ENCODE measurements around the gene CRMP1. TPM values are rescaled to one million over a fixed set of nuclear protein-coding genes. Genes with fewer than 3 reads are reported as not detected.

The CRMP1 gene
- total RNA-seq, 1 donor from 2014 or later = 1.9 TPM

DNA sequence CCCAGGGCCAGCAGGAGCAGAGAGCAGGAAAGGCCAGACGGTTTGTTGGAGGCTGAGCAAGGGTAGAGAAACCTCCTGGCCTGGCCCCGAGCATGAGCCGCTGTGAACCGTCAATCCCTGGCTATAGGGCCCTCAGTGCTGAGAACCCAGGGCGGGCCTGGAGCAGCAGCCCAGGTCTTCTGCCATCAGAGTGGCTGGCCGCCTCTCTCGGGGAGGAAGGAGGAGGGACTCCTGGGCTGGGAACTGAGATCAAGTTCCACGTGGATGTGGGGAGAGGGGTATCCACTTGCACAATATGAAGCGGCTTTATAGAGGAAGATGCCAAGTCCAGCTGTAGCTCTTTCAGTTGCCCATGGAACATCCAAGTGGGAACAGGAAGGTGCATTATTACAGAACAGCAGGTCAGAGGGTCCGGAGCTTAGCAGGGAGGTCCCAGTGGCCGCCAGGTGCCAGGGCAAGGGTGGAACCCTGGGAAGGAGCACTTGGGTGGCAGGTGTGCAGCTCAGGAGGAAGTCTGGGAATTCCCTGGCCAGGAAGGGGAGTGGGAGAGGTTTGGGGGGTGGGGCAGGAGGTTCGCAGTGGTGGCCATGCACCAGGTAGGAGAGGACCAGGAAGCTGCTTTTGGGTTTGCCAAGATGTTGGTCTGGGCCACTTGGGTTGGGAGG lies 31.7 kb upstream of the CRMP1 start:
- peak in 1 of 2 donors; percentile 53 for DNase-seq (ENCODE audit: low spot score in 2 of 2)
- Histone ChIP-seq H3K9me3 (no peaks in the 10 kb centered on the region), H3K4me1 (no peaks in the 10 kb centered on the region), H3K36me3 (no peaks in the 10 kb centered on the region), H3K27ac (no peak overlapping the region), H3K4me3 (no peak overlapping the region), H3K27me3 (no peaks in the 10 kb centered on the region)
- intact Hi-C loops (cut with DNase I) = no loop called here
- TF ChIP-seq, protein P1, sequence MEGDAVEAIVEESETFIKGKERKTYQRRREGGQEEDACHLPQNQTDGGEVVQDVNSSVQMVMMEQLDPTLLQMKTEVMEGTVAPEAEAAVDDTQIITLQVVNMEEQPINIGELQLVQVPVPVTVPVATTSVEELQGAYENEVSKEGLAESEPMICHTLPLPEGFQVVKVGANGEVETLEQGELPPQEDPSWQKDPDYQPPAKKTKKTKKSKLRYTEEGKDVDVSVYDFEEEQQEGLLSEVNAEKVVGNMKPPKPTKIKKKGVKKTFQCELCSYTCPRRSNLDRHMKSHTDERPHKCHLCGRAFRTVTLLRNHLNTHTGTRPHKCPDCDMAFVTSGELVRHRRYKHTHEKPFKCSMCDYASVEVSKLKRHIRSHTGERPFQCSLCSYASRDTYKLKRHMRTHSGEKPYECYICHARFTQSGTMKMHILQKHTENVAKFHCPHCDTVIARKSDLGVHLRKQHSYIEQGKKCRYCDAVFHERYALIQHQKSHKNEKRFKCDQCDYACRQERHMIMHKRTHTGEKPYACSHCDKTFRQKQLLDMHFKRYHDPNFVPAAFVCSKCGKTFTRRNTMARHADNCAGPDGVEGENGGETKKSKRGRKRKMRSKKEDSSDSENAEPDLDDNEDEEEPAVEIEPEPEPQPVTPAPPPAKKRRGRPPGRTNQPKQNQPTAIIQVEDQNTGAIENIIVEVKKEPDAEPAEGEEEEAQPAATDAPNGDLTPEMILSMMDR (IDR thresholded peaks at IDR 0.05) = no peak

- TF ChIP-seq, protein P1 (IDR thresholded peaks at IDR 0.05) = no peak
- Histone ChIP-seq H3K27me3 (no peaks in the 10 kb centered on the region), H3K4me3 (no peak overlapping the region), H3K9me3 (no peaks in the 10 kb centered on the region), H3K4me1 (no peaks in the 10 kb centered on the region), H3K27ac (no peak overlapping the region), H3K36me3 (no peaks in the 10 kb centered on the region)
- intact Hi-C loops (cut with DNase I) = no loop called here
- no peak for DNase-seq (ENCODE audit: low spot score in 2 of 2)
Observed at GRCh38 chr4:5923376-5923775, 30.5 kb upstream of the CRMP1 start.

GRCh38 chr4:5922556-5922955 lies 29.7 kb upstream of the CRMP1 start:
- TF ChIP-seq, protein P1 (IDR thresholded peaks at IDR 0.05) = no peak
- Histone ChIP-seq H3K36me3 (no peaks in the 10 kb centered on the region), H3K4me1 (no peaks in the 10 kb centered on the region), H3K9me3 (no peaks in the 10 kb centered on the region), H3K27ac (no peak overlapping the region), H3K27me3 (no peaks in the 10 kb centered on the region), H3K4me3 (no peak overlapping the region)
- intact Hi-C loops (cut with DNase I) = no loop called here
- DNase-seq (ENCODE audit: low spot score in 2 of 2) = no peak

DNA sequence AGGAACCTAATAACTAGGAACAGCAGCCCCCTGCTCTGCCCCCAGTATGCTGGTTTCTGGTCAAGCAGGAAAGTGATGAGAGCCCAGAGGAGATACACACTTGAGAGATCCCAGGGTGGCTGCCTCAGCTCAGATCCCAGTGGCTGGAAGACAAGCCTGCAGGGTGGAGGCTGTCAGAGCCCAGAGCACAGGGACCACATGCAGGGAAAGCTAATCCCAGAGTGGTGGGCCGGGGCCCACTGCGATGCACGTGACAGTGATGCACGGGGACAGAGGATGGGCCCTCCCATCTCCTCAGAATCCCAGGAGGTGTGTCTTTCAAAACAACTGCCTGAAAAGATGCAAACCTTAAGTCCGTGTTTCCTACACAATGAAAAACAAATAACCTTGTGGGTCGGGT lies 29.1 kb upstream of the CRMP1 start:
- Histone ChIP-seq H3K36me3 (no peaks in the 10 kb centered on the region), H3K4me3 (no peak overlapping the region), H3K9me3 (no peaks in the 10 kb centered on the region), H3K27me3 (no peaks in the 10 kb centered on the region), H3K4me1 (no peaks in the 10 kb centered on the region), H3K27ac (no peak overlapping the region)
- TF ChIP-seq, protein P1 (IDR thresholded peaks at IDR 0.05) = no peak
- DNase-seq (ENCODE audit: low spot score in 2 of 2) = no peak
- intact Hi-C loops (cut with DNase I) = no loop called here

- Histone ChIP-seq H3K9me3 (no peaks in the 10 kb centered on the region), H3K4me3 (no peak overlapping the region), H3K27me3 (no peaks in the 10 kb centered on the region), H3K27ac (no peak overlapping the region), H3K36me3 (no peaks in the 10 kb centered on the region), H3K4me1 (no peaks in the 10 kb centered on the region)
- TF ChIP-seq, protein P1 (IDR thresholded peaks at IDR 0.05) = no peak
- intact Hi-C loops (cut with DNase I) = no loop called here
- DNase-seq (ENCODE audit: low spot score in 2 of 2) = peak in 1 of 2 donors; percentile 52
Observed at GRCh38 chr4:5921101-5921980, 28.5 kb upstream of the CRMP1 start.

Measured in ascending aorta (tissue), 2 donors.